ENCODE measurements around the gene PGAP6.
"Not testable (repeated sequence)": the region's sequence is repeated elsewhere in the genome, so short reads cannot be mapped to it uniquely, and the experiment has no call there.

PGAP6 gene

GRCh38 chr16:349211-349610 lies 32.6 kb downstream of the PGAP6 start:
- DNase-seq = no peak

- not testable (repeated sequence) for DNase-seq
Measured at GRCh38 chr16:348495-348894, 33.3 kb downstream of the PGAP6 start.

- no peak for DNase-seq
Measured at GRCh38 chr16:347203-347602, 34.6 kb downstream of the PGAP6 start.

GRCh38 chr16:346587-346986 lies 35.2 kb downstream of the PGAP6 start:
- DNase-seq = no peak

- no peak for DNase-seq
Measured at GRCh38 chr16:345772-346171, 36.0 kb downstream of the PGAP6 start.

- no peak for DNase-seq
Measured at GRCh38 chr16:342455-343213, 39.1 kb downstream of the PGAP6 start.

GRCh38 chr16:341974-342336 lies 39.8 kb downstream of the PGAP6 start:
- not testable (repeated sequence) for DNase-seq

GRCh38 chr16:341095-341973 lies 40.4 kb downstream of the PGAP6 start:
- not testable (repeated sequence) for DNase-seq

GRCh38 chr16:340370-341091 lies 41.2 kb downstream of the PGAP6 start:
- DNase-seq = no peak

- DNase-seq = no peak
Measured at GRCh38 chr16:339680-340079, 42.1 kb downstream of the PGAP6 start.

- DNase-seq = no peak
Measured at GRCh38 chr16:337975-338575, 43.7 kb downstream of the PGAP6 start.

GRCh38 chr16:337437-337836 lies 44.3 kb downstream of the PGAP6 start:
- no peak for DNase-seq

GRCh38 chr16:336269-336668 lies 45.5 kb downstream of the PGAP6 start:
- no peak for DNase-seq

GRCh38 chr16:334861-335632 lies 46.7 kb downstream of the PGAP6 start:
- not testable (repeated sequence) for DNase-seq

GRCh38 chr16:334164-334832 lies 47.5 kb downstream of the PGAP6 start:
- DNase-seq = not testable (repeated sequence)

- DNase-seq = no peak
Measured at GRCh38 chr16:333406-334094, 48.2 kb downstream of the PGAP6 start.

- DNase-seq = not testable (repeated sequence)
Measured at GRCh38 chr16:331181-331814, 50.5 kb downstream of the PGAP6 start.

GRCh38 chr16:330741-331140 lies 51.0 kb downstream of the PGAP6 start:
- DNase-seq = no peak

- DNase-seq = no peak
Measured at GRCh38 chr16:325375-326145, 56.2 kb downstream of the PGAP6 start.
